ENCODE data around the gene KLHL4.
A peak's percentile ranks its signal among the peaks of the same experiment; 100 is the strongest.

GRCh38 chrX:87664381-87664780, 146.8 kb downstream of the KLHL4 start:
- TF ChIP-seq, protein P1, sequence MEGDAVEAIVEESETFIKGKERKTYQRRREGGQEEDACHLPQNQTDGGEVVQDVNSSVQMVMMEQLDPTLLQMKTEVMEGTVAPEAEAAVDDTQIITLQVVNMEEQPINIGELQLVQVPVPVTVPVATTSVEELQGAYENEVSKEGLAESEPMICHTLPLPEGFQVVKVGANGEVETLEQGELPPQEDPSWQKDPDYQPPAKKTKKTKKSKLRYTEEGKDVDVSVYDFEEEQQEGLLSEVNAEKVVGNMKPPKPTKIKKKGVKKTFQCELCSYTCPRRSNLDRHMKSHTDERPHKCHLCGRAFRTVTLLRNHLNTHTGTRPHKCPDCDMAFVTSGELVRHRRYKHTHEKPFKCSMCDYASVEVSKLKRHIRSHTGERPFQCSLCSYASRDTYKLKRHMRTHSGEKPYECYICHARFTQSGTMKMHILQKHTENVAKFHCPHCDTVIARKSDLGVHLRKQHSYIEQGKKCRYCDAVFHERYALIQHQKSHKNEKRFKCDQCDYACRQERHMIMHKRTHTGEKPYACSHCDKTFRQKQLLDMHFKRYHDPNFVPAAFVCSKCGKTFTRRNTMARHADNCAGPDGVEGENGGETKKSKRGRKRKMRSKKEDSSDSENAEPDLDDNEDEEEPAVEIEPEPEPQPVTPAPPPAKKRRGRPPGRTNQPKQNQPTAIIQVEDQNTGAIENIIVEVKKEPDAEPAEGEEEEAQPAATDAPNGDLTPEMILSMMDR (IDR thresholded peaks at IDR 0.05; ENCODE audit: low read depth, low read length, poor library complexity, severe bottlenecking), result peak; percentile 24
- no peak for TF ChIP-seq EZH2phosphoT487 (IDR thresholded peaks at IDR 0.05; ENCODE audit: borderline replicate concordance, low read length)

Data from DOHH2 (cell line).